ENCODE measurements around the gene ZNF136. TPM values are rescaled to one million over a fixed set of nuclear protein-coding genes. Genes with fewer than 3 reads are reported as not detected.

Gene ZNF136
- total and polyA plus RNA-seq, 2 of the 13 experiments (the other 11 are each of a cell fraction or from before 2014, with no cell fraction given): 2.5 to 10.2 TPM

- TF ChIP-seq AKNA (CRISPR knock-in tag; IDR thresholded peaks at IDR 0.05; ENCODE audit: borderline replicate concordance) (0 out of 2 replicates have a peak, but pooled peaks have one; percentile 42), SMAD3 (CRISPR knock-in tag; IDR thresholded peaks at IDR 0.05) (no peak; the same call in 1 of the 2 replicates), TMF1 (CRISPR knock-in tag; IDR thresholded peaks at IDR 0.05; ENCODE audit: low read depth) (no peak), XBP1 (CRISPR knock-in tag; IDR thresholded peaks at IDR 0.05) (no peak), ZNF430 (CRISPR knock-in tag; IDR thresholded peaks at IDR 0.05) (no peak), ZFYVE20 (CRISPR knock-in tag; IDR thresholded peaks at IDR 0.05; ENCODE audit: borderline replicate concordance, low read depth) (no peak), MIER2 (CRISPR knock-in tag; IDR thresholded peaks at IDR 0.05) (no peak), SUZ12 (IDR thresholded peaks at IDR 0.05; ENCODE audit: low read depth, low read length) (no peak), ONECUT2 (CRISPR knock-in tag; IDR thresholded peaks at IDR 0.05) (no peak), CBX2 (IDR thresholded peaks at IDR 0.05; ENCODE audit: low read depth, low read length) (no peak), CBX2 (CRISPR knock-in tag; IDR thresholded peaks at IDR 0.05; ENCODE audit: low read depth) (no peak), FOXC1 (CRISPR knock-in tag; IDR thresholded peaks at IDR 0.05; ENCODE audit: borderline replicate concordance) (peak; percentile 55; the same call in 1 of the 2 replicates), ZNF878 (CRISPR knock-in tag; IDR thresholded peaks at IDR 0.05) (no peak), SMAD9 (CRISPR knock-in tag; IDR thresholded peaks at IDR 0.05) (no peak), LBX2 (CRISPR knock-in tag; IDR thresholded peaks at IDR 0.05; ENCODE audit: borderline replicate concordance) (0 out of 2 replicates have a peak, but pooled peaks have one; percentile 28), ZNF557 (CRISPR knock-in tag; IDR thresholded peaks at IDR 0.05) (peak; percentile 37; the same call in 1 of the 2 replicates), HOXA5 (CRISPR knock-in tag; IDR thresholded peaks at IDR 0.05) (peak; percentile 63; the same call in 1 of the 2 replicates), KDM5B (CRISPR knock-in tag; IDR thresholded peaks at IDR 0.05; ENCODE audit: borderline replicate concordance) (peak; percentile 87), DPF2 (CRISPR knock-in tag; IDR thresholded peaks at IDR 0.05; ENCODE audit: borderline replicate concordance, low read depth) (no peak)
- TF ChIP-seq, protein P1, sequence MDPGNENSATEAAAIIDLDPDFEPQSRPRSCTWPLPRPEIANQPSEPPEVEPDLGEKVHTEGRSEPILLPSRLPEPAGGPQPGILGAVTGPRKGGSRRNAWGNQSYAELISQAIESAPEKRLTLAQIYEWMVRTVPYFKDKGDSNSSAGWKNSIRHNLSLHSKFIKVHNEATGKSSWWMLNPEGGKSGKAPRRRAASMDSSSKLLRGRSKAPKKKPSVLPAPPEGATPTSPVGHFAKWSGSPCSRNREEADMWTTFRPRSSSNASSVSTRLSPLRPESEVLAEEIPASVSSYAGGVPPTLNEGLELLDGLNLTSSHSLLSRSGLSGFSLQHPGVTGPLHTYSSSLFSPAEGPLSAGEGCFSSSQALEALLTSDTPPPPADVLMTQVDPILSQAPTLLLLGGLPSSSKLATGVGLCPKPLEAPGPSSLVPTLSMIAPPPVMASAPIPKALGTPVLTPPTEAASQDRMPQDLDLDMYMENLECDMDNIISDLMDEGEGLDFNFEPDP (CRISPR knock-in tag; conservative IDR thresholded peaks at IDR 0.05): 0 out of 2 replicates have a peak, but pooled peaks have one; percentile 63
- TF ChIP-seq, protein P2, sequence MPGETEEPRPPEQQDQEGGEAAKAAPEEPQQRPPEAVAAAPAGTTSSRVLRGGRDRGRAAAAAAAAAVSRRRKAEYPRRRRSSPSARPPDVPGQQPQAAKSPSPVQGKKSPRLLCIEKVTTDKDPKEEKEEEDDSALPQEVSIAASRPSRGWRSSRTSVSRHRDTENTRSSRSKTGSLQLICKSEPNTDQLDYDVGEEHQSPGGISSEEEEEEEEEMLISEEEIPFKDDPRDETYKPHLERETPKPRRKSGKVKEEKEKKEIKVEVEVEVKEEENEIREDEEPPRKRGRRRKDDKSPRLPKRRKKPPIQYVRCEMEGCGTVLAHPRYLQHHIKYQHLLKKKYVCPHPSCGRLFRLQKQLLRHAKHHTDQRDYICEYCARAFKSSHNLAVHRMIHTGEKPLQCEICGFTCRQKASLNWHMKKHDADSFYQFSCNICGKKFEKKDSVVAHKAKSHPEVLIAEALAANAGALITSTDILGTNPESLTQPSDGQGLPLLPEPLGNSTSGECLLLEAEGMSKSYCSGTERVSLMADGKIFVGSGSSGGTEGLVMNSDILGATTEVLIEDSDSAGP (CRISPR knock-in tag; IDR thresholded peaks at IDR 0.05; ENCODE audit: borderline replicate concordance): peak; percentile 78; the same call in 1 of the 2 replicates
These were observed at the start of gene ZNF136 (continued) for GRCh38 chr19:12162882-12163806.

Measured in HepG2 (cell line).